ENCODE results near the gene CSTA. TPM values are rescaled to one million over a fixed set of nuclear protein-coding genes. Genes with fewer than 3 reads are reported as not detected.

CSTA gene
- total RNA-seq, 4 donors from 2014 or later = 122 to 575 (median 256) TPM

- intact Hi-C loops (cut with DNase I; ENCODE audit: low total_unique reads) = no loop called here
- 82 to 85% methylated on average over 2 of the region's 2 CpGs for WGBS, 2 donors
- TF ChIP-seq POLR2A (IDR thresholded peaks at IDR 0.05) (no peak), CTCF (IDR thresholded peaks at IDR 0.05) (no peak)
- no peak overlapping the region for H3K4me3 ChIP-seq (ENCODE audit: low read depth, poor library complexity, severe bottlenecking)
- no peak for DNase-seq (ENCODE audit: low spot score in 2 of 2)
These were observed 18.6 kb downstream of the CSTA start for GRCh38 chr3:122343654-122344053.

GRCh38 chr3:122349171-122349570, 24.1 kb downstream of the CSTA start:
- 79 to 81% methylated on average over 1 of the region's 1 CpG for WGBS, 2 donors
- intact Hi-C loops (cut with DNase I; ENCODE audit: low total_unique reads) = no loop called here
- DNase-seq (ENCODE audit: low spot score in 2 of 2) = no peak
- no peak overlapping the region for H3K4me3 ChIP-seq (ENCODE audit: low read depth, poor library complexity, severe bottlenecking)
- TF ChIP-seq CTCF (IDR thresholded peaks at IDR 0.05) (no peak), POLR2A (IDR thresholded peaks at IDR 0.05) (no peak)

- intact Hi-C loops (cut with DNase I; ENCODE audit: low total_unique reads) = no loop called here
- 79 to 89% methylated on average over 5 of the region's 5 CpGs for WGBS, 2 donors
- peak in 1 of 2 donors; percentile 31 for DNase-seq (ENCODE audit: low spot score in 2 of 2)
- no peak overlapping the region for H3K4me3 ChIP-seq (ENCODE audit: low read depth, poor library complexity, severe bottlenecking)
- TF ChIP-seq POLR2A (IDR thresholded peaks at IDR 0.05) (no peak), CTCF (IDR thresholded peaks at IDR 0.05) (no peak)
These were observed 25.9 kb downstream of the CSTA start for GRCh38 chr3:122350814-122351418.

- TF ChIP-seq CTCF (IDR thresholded peaks at IDR 0.05) (no peak), POLR2A (IDR thresholded peaks at IDR 0.05) (no peak)
- no peak overlapping the region for H3K4me3 ChIP-seq (ENCODE audit: low read depth, poor library complexity, severe bottlenecking)
- intact Hi-C loops (cut with DNase I; ENCODE audit: low total_unique reads) = no loop called here
- DNase-seq (ENCODE audit: low spot score in 2 of 2) = no peak
- 93 to 94% methylated on average over 4 of the region's 4 CpGs for WGBS, 2 donors
These were observed 26.6 kb downstream of the CSTA start for GRCh38 chr3:122351612-122352011.

GRCh38 chr3:122353215-122353614, 28.2 kb downstream of the CSTA start:
- WGBS, 2 donors = 35 to 36% methylated on average over 2 of the region's 2 CpGs
- no peak overlapping the region for H3K4me3 ChIP-seq (ENCODE audit: low read depth, poor library complexity, severe bottlenecking)
- intact Hi-C loops (cut with DNase I; ENCODE audit: low total_unique reads) = no loop called here
- TF ChIP-seq CTCF (IDR thresholded peaks at IDR 0.05) = no peak
- no peak for TF ChIP-seq POLR2A (IDR thresholded peaks at IDR 0.05)
- peak in 1 of 2 donors; percentile 34 for DNase-seq (ENCODE audit: low spot score in 2 of 2)

GRCh38 chr3:122353893-122354401, 28.9 kb downstream of the CSTA start:
- intact Hi-C loops (cut with DNase I; ENCODE audit: low total_unique reads) = no loop called here
- TF ChIP-seq CTCF (IDR thresholded peaks at IDR 0.05) = no peak
- no peak for TF ChIP-seq POLR2A (IDR thresholded peaks at IDR 0.05)
- 92 to 96% methylated on average over 1 of the region's 1 CpG for WGBS, 2 donors

More at GRCh38 chr3:122353893-122354401, 28.9 kb downstream of the CSTA start:
- H3K4me3 ChIP-seq (ENCODE audit: low read depth, poor library complexity, severe bottlenecking) = no peak overlapping the region
- DNase-seq (ENCODE audit: low spot score in 2 of 2) = no peak
